HG02884 (cell line): ENCODE results near the gene AP1M2.

Experiments used
- ATAC-seq: cut with Tn5 transposase; IDR thresholded peaks from one replicate; pipeline ENCODE4 v1.9.1; 2021; ENCODE audit warnings: mild to moderate bottlenecking, moderate library complexity; ENCODE audit not compliant: unreplicated experiment

Gene AP1M2

DNA sequence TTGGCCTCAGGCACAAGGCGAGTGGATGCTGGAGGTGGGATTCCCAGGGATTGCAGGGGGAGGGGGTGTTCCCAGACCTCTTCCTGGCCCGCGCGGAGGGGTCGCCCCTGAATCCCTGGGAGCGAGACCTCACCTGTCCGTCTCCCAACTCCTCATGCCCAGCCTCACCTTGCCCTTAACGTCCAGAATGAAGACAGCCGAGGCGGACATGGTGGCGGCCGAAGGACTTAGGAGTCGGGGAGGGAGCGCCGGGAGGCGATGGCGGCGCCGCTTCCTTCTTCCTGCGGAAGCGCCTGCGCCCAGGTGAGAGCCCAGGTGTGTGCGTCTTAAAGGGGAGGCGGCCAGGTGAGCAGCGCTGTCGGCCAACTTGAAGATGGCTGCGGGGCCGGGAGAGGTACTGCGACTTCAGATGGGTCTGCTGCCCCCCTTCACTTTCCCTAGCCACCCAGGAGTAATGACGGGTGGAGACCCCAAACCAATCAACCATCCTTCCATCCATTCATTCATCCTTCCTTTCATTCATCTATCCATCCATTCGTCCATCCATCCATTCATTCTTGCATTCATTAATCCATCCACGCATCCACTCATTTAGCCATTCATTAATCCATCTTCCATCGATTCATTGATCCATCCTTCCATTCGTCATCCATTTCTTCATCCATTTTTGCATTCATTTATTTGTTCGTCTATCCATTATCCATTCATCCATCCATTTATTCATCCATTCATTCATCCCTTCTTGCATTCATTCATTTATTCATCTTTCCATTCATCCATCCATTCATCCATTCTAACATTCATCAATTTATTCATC lies at the start of gene AP1M2:
Gene AP1M2, minus strand, starts transcription at position 291 of the 817 bp plus-strand sequence. Its CDS starts 81 bp downstream, at position 210.
- no peak for ATAC-seq

DNA sequence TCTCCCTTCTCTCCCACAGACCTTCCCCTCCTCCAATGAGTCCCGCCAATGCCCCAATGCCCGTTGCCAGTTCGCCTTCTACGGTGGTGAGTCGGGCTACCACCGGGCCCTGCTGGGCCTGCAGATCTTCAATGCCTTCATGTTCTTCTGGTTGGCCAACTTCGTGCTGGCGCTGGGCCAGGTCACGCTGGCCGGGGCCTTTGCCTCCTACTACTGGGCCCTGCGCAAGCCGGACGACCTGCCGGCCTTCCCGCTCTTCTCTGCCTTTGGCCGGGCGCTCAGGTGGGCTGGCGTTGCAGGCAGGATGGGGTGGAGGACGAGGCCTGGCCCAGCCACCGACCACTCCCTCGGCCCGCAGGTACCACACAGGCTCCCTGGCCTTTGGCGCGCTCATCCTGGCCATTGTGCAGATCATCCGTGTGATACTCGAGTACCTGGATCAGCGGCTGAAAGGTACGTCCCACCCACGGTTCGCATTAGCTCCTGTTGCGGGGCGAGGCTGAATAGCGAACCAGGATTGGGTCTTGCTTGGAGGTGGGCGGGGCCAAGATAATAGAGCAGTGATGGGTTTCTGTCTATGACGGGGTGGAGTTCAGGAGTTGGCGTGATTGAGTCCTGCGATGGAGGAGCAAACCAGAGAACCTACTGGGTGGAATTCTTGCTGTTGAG lies 49.3 kb upstream of the AP1M2 start:
- no peak for ATAC-seq

DNA sequence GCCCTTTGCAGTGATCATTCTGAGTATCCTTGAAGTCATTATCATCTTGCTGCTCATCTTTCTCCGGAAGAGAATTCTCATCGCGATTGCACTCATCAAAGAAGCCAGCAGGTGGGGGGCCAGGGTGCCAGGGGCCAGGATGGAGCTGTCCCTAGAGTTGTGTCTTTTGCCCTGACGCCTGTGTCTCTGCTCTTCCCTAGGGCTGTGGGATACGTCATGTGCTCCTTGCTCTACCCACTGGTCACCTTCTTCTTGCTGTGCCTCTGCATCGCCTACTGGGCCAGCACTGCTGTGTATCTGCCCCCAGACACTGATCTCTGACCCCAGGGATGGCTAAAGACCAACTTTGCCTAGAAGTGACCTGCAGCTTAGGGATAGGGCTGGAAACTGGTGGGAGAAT lies 47.9 kb upstream of the AP1M2 start:
- no peak for ATAC-seq

DNA sequence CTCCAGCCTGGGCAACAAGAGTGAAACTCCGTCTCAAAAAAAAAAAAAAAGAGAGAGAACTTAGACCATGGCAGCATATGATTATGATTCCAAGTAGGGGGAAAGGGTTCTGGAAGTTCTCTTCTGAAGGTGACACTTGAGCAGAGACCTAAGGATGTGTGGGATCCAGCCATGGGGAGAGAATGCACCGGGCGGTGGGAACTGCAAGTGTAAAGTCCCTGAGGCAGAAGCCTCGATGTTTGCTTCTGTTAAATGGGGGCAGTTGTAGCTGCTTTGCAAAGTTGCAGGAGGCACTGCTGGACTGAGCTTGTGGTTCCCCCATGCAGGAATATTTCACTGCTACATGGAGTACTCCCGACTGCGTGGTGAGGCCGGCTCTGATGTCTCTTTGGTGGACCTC lies 47.3 kb upstream of the AP1M2 start:
- ATAC-seq = no peak

DNA sequence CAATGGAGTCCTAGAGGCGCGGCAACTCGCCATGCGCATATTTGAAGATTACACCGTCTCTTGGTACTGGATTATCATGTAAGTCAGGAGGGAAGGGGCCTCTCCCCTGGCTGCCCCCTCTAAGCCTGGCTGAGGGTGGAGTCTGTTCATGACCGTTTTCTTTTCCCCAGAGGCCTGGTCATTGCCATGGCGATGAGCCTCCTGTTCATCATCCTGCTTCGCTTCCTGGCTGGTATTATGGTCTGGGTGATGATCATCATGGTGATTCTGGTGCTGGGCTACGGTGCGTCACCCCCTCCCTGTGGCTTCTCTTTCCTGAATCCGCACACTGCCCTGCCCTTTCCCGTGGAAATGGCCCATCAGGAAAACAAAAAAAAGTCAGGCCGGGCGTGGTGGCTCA lies 44.8 kb upstream of the AP1M2 start:
- ATAC-seq = no peak

DNA sequence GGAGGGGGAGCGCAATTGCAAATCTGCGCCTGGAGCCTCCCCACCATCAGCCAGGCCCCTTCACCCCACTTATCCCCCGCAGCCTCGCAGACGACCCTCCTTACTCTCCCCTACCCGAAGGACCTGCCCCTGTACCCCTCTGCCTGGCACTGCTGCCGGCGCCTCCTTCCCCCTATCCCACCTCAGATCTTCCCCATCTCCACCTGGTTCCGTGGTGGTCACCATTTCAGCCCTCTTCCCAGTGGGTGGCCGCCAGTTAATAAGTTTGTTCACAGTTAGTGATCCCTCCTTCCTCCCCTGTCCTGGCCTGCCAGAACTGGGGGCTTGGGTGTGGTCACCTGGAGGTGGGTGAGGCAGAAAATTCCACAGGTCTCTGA lies 38.6 kb upstream of the AP1M2 start:
- ATAC-seq = no peak

DNA sequence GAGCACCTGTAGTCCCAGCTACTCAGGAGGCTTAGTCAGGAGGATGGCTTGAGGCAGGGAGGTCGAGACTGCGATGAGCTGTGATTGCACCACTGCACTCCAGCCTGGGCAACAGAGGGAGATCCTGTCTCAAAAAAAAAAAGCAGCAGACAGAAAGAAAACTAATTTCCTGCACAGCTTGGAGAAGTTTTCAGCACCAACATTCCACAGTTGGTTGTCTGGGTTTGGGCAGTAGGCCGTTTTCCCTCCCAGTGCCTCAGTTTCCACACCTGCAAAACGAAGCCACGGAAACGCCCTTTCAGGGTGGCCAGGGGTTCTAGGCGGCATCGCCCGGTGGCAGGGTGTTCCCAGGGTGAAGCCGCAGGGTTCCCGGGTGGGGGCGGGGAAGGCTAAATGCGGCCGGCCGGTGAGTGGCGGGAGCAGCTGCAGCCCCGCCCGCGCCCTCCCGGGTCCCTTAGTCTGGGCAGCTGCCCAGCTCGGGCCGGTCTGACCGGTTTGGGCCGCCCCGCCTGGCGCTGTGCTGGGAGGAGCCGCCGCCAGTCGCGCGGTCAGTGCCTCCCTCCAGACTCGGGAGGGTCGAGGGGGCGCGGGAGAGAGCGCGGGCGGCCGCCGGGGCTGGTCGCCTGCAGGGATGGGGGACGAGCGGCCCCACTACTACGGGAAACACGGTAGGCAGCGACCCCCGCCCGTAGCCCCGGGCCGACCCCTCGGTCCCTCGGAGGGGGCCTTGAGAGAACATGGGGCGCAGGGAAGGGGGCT lies 38.1 kb upstream of the AP1M2 start, which contains the start of gene SLC44A2:
Gene SLC44A2, plus strand, starts transcription at position 551 of the 759 bp plus-strand sequence. Its CDS starts 81 bp downstream, at position 632.
- ATAC-seq = no peak

DNA sequence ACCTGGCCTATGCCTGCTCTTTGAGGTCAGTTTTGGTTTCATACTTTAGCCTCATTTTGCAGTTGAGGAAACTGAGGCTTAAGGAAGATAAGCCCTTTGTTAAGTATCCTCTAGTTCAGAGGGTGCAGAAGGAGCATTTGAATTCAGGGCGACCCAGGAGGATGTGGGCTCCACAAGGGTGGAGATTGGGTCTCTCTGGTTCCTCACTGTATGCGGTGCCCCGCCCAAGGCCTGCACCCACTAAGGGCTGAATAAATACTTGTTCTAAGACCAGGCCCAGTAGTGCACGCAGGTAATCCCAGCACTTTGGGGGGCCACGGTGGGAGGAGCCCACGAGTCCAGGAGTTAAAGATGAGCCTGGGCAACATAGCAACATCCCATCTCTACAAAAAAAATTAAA lies 37.5 kb upstream of the AP1M2 start:
- no peak for ATAC-seq

DNA sequence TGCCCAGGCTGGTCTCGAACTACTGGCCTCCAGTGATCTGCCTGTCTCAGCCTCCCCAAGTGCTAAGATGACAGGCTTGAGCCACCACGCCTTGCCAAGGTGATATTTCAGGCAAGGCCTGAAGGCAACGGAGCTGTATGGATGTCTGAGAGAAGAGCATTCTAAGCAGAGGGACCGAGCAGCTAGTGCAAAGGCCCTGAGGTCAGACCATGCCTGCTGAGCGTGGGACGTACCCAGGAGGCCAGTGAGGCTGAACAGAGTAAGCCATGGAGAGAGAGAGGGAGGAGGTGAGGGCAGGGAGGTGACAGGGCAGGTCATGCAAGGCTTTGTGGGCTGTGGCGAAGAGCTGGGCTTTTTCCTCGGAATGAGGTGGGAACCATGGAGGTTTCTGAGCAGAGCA lies 34.9 kb upstream of the AP1M2 start:
- ATAC-seq = no peak

DNA sequence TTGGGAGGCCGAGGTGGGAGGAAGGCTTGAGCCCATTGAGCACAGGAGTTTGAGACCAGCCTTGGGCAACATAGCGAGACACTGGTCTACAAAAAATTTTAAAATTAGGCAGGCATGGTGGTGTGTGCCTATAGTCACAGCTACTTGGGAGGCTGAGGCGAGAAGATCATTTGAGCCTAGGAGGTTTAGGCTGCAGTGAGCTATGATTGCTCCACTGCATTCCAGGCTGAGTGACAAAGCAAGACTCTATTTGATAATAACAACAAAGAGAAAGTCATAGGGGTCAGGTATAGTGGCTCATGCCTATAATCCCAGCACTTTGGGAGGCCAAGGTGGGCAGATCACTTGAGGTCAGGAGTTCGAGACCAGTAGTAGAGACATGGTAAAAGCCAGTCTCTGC lies 33.7 kb upstream of the AP1M2 start:
- no peak for ATAC-seq

DNA sequence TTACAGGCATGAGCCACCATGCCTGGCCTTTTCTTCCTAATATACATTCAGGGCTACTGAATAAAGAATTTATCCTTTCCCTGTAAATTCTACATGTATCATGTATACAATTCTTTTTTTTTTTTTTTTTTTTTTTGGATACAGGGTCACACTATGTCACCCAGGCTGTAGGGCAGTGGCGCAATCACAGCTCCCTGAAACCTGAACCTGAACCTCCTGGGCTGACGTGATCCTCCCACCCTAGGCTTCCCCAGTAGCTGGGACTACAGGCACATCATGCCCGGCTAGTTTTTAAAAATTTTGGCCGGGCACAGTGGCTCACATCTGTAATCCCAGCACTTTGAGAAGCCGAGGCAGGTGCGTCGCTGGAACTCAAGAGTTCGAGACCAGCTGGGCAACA lies 31.7 kb upstream of the AP1M2 start:
- ATAC-seq = no peak

DNA sequence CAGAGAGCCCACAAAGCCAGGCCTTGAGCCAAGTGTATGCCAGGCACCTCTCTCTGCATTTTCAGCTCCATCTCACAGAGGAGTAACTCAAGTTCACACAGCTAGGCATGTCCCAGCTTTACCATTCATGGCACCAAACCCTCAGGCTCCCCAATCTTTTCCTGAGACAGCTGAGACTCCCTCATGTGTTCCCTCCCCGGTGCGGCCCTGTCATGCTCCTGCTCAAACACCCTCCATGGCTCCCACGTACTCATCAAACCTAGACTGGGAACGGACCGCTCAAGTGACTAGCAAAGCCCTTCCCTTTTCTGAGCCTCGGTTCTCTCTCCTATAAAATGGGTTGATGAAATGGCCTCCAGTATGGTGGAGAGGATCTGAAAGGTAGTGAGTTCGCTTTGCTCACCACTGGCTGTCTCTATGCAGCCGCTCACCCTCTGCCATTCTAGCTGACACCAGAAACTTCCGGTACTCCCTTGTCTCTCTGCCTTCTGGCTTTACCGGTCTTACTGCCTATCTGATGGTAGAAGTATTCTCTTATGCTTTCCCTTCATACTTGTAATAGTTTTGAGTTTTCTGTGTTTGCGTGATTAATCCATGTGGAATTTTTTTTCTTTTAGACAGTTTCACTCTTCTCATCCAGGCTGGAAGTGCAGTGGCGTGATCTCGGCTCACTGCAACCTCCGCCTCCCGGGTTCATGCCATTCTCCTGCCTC lies 30.5 kb upstream of the AP1M2 start:
- ATAC-seq = no peak

DNA sequence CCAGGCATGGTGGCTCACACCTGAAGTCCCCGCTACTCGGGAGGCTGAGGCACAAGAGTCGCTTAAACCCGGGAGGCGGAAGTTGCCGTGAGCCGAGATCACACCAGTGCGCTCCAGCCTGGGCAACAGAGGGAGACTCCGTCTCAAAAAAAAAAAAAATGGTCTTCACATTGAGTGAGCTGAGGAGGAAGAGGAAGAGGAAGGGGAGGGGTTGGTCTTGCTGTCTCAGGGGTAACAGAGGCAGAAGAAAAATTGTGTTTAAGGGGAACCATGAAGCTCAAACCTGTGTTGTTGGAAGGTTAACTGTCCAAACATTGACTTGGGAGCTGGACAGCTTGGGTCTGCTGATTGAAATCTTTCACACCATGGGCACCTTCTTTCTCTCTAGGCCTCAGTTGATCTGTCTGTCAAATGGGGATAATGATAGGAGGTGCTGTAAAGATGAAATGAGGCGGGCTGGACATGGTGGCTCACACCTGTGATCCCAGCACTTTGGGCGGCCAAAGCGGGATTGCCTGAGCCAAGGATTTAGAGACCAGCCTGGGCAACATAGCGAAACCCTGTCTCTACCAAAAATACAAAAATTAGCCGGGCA lies 28.4 kb upstream of the AP1M2 start:
- no peak for ATAC-seq

DNA sequence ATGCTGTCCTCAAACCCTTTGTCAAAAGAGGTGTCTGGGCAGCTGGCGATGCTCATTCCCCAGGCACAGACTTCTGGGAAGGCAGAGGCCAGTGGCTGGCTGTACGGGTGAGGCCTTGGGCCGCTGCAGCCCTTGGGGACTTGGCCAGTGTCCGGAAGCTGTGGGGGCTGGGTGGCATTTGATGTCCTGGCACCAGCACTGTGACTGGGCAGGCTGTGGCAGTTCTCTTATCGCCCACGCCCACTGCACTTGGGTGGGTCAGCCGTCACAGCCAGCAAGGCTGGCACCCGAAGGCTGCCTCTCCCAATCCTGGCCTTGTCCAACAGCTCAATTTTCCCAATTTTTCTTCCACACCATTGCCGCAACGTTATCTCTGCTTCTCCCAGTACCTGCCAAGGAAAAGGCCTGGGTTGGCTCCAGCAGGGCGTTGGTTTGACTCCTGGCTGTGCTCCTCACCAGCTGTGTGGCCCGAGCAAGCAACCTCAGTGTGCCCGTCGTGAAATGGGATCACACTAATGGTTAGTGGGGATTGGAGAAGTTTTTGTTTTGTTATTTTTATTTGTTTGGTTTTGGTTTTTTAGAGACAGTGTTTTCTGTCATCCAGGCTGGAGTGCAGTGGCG lies 25.5 kb upstream of the AP1M2 start:
- ATAC-seq = no peak

DNA sequence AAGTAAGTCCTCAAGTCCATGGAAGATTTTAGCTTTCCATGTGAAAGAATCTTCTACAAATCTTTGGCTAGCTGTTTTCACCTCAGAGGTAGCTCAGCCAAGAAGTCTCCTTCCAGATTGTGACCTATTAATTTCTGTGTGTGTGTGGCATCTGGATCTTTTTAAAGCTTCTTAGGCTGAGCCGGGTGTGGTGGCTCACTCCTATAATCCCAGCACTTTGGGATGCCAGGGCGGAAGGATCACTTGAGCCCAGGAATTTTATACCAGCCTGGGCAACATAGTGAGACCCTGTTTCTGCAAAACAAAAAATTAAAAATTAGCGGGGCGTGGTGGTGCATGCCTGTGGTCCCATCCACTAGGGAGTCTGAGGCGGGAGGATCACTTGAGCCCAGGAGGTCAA lies 24.8 kb upstream of the AP1M2 start:
- no peak for ATAC-seq

DNA sequence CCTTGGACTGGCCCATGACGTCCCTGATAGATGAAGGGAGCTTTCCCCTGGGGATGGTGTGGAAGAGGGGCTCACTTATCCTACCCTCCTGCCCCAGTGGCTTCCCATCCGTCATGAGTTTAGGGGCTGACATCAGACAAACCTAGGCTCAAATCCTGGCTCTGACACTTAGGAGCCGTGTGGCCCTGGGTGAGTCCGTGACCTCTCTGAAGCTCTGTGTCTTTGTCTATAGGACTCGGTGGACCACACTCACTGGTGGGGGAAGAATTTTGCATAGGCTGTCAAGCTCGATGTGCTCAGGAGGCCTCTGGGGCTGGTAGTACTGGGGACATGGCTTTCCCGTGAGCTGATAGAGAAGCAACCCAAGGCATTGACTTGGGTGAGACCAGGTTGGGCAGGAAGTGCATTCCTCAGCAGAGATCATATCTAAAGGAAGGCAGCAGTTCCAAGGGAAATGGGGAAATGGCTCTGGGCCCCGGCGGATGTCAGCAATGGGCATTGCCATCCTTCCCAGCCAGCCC lies 17.4 kb upstream of the AP1M2 start:
- no peak for ATAC-seq

DNA sequence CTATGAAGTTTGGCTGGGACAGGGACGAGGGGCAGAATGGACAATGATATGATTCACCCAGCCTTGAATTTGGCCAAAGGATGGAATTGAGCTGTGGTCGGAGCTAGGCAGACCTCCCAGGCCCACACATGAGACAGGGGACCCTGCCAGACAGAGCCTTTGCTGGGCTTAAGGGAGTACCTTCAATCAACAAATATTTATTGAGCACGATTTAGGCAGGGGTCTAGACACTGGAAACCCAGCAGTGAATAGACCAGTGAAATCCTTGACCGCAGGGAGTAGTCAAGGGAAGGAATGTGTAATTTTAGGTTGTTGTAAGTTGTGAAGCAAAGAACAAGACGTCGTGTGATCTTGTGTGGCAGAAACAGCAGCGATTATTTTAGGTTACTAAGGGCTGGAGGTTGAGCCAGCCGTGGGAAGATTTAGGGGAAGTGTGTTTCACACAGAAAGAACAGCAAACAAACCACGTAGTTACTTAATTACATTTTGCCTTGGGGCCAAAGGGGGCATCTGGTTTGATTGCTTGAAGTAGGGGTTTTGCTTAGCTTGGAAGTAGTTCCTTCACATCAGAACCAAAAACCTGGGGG lies 16.9 kb upstream of the AP1M2 start:
- ATAC-seq = no peak

DNA sequence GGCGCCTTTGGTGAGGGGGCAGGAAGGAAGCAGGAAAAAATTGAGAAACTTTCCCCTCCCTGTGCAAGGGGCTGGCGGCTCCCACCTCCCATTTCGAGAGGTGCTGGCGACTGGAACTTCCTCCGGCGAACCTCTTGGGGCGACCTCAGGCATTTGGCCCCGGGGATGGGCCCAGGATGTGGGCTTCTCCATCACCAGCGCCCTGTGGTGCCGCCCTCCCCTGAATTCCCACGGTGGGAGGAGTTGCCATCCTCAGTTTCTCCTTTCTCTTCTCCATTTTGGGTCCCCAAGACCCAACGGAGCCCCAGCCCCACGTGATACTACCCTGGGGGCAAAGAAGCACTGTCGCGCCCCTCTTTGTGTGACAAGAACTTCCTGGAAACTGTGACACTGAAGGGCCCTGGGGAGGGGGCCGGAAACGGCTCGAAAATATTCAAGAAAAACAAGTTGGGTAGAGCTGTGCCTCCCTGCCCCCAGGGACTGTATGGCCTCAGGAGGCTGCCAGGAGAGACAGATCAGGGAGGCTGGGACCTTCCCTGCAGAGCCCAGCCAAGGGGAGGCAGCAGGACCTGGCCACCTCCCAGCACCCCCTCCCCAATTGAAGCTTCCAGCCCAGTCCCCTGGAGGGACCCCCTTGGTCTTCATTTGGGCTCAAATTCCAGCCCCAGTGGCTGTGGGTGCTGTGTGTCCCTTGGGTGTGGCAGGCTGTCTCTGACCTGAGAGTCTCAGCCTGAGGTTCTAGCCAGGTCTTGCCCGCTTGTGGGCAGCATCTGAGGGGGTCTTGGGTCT lies 16.2 kb upstream of the AP1M2 start:
- no peak for ATAC-seq
